T-helper 1 cell treated with Interleukin-12 subunit alpha and Interleukin-12 subunit beta and Interleukin-4 antibody, amounts not matched to agents 30 μg/mL and 1 μg/mL, for 36 hours (primary cell): ENCODE data around the gene NBEAL1.
"Not testable (repeated sequence)": the region's sequence is repeated elsewhere in the genome, so short reads cannot be mapped to it uniquely, and the experiment has no call there.

Experiments
- H3K27ac Mint-ChIP-seq: one replicate; pipeline ENCODE4 v1.8.0; 2021; ENCODE audit warnings: mild to moderate bottlenecking, mixed read lengths
- H3K27me3 Mint-ChIP-seq: one replicate; pipeline ENCODE4 v1.8.0; 2021; ENCODE audit warnings: low read depth, mixed read lengths
- H3K36me3 Mint-ChIP-seq: one replicate; pipeline ENCODE4 v1.8.0; 2021; ENCODE audit warnings: low read depth, mixed read lengths
- H3K4me1 Mint-ChIP-seq: one replicate; pipeline ENCODE4 v1.8.0; 2021; ENCODE audit warnings: low read depth, mixed read lengths
- H3K4me3 Mint-ChIP-seq: one replicate; pipeline ENCODE4 v1.8.0; 2021; ENCODE audit warnings: mild to moderate bottlenecking, moderate library complexity, mixed read lengths
- H3K9me3 Mint-ChIP-seq: one replicate; pipeline ENCODE4 v1.8.0; 2021; ENCODE audit warnings: mixed read lengths

Gene NBEAL1

DNA sequence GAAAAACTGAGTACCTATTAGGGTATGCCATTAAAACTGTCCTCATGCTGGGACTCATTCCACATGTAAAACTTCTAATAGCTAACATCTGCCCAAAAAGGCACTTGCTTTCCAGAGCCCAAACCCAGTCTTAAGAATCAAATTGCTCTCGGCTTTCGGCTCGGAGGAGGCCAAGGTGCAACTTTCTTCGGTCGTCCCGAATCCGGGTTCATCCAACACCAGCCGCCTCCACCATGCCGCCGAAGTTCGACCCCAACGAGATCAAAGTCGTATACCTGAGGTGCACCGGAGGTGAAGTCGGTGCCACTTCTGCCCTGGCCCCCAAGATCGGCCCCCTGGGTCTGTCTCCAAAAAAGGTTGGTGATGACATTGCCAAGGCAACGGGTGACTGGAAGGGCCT is 175.9 kb downstream of the NBEAL1 start:
- H3K36me3 Mint-ChIP-seq = not testable (repeated sequence)

DNA sequence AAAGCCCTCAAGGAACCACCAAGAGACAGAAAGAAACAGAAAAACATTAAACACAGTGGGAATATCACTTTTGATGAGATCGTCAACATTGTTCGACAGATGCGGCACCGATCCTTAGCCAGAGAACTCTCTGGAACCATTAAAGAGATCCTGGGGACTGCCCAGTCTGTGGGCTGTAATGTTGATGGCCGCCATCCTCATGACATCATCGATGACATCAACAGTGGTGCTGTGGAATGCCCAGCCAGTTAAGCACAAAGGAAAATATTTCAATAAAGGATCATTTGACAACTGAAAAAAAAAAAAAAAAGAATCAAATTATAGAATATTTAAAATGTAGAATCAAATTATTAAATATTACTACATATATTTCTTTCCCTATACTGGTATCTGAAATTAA is 176.4 kb downstream of the NBEAL1 start:
- H3K9me3 Mint-ChIP-seq, H3K36me3 Mint-ChIP-seq, H3K27ac Mint-ChIP-seq, H3K4me1 Mint-ChIP-seq, H3K27me3 Mint-ChIP-seq, H3K4me3 Mint-ChIP-seq: not testable (repeated sequence)

More for the DNA sequence above, 175.9 kb downstream of the NBEAL1 start:
- H3K27ac Mint-ChIP-seq, H3K9me3 Mint-ChIP-seq, H3K4me1 Mint-ChIP-seq, H3K4me3 Mint-ChIP-seq, H3K27me3 Mint-ChIP-seq: not testable (repeated sequence)

DNA sequence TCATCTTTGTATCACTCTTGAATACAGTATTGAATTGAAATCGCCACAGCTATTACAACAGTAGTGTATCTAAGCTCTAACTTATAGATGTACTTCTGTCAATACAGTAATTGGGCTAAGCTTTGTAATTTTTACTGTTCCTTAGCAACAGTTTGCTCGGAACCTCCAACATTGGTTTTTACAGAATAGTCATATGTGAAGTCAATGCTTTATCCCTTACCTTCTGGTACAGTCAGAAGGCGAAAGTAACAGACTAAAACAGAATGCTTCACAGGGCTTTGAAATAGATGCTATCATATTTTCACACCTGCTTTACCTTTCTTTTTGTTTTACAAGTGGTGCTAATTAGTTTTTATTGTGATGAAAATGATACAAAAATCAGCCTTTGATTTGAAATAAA is 177.3 kb downstream of the NBEAL1 start:
- H3K27ac Mint-ChIP-seq = no peak overlapping the region
- peaks cover 7% of the 10 kb centered on the region for H3K36me3 Mint-ChIP-seq
- no peaks in the 10 kb centered on the region for H3K4me1 Mint-ChIP-seq
- no peaks in the 10 kb centered on the region for H3K27me3 Mint-ChIP-seq
- no peaks in the 10 kb centered on the region for H3K9me3 Mint-ChIP-seq
- H3K4me3 Mint-ChIP-seq = no peak overlapping the region

DNA sequence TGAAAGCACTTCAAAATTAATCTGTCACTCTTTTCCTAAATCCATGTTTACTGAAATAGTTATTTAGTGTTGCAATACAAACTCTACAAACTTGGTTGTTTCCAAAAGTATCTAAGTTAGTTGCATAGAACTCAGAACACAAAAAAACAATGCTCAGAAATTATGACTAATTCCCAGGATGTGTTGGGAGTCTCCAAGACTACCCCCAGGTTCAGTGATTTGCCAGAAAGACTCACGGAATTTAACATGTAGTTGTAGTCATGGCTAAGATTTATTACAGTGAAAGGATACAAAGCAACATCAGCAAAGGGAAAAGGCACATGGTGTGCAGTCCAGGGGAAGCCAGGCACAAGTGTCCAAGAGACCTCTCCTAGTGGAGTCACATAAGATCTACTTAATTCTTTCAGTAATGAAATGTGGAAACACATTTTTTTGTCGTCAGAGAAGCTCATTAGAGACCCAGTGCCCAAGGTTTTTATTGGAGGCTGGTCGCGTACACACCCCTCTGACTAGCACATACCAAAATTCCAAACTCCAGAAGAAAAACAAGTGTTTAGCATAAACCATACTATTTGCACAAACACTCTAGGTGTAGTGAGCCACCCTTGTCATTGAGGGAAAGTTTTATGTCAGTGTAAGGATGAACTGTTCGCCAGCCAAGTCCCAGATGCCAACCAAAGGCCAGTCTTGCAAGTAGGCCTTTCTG is 180.8 kb downstream of the NBEAL1 start:
- no peaks in the 10 kb centered on the region for H3K9me3 Mint-ChIP-seq
- H3K4me1 Mint-ChIP-seq = no peaks in the 10 kb centered on the region
- no peak overlapping the region for H3K27ac Mint-ChIP-seq
- H3K36me3 Mint-ChIP-seq = peaks cover 2% of the 10 kb centered on the region
- H3K4me3 Mint-ChIP-seq = no peak overlapping the region
- no peaks in the 10 kb centered on the region for H3K27me3 Mint-ChIP-seq

DNA sequence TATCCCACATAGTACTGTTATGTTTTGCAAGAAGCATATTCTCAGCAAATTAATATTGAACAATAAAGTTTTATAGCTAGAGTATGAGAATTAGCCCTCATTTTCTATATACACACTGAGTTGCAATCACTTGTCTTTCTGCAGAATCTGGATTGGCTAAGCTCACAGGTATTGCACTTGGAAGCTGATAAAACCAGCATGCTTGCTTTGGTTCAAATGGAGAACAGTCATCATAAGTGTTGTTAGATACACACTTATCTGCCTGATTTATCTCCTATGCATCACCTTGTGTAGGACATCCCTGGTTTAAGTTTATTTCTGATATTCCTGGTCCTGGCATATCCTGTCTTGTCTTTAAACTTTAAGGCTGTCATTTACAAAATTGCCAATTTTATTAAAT is 186.2 kb downstream of the NBEAL1 start:
- no peak overlapping the region for H3K27ac Mint-ChIP-seq
- no peak overlapping the region for H3K4me3 Mint-ChIP-seq
- H3K4me1 Mint-ChIP-seq = no peaks in the 10 kb centered on the region
- H3K9me3 Mint-ChIP-seq = no peaks in the 10 kb centered on the region
- no peaks in the 10 kb centered on the region for H3K27me3 Mint-ChIP-seq
- H3K36me3 Mint-ChIP-seq = no peaks in the 10 kb centered on the region

DNA sequence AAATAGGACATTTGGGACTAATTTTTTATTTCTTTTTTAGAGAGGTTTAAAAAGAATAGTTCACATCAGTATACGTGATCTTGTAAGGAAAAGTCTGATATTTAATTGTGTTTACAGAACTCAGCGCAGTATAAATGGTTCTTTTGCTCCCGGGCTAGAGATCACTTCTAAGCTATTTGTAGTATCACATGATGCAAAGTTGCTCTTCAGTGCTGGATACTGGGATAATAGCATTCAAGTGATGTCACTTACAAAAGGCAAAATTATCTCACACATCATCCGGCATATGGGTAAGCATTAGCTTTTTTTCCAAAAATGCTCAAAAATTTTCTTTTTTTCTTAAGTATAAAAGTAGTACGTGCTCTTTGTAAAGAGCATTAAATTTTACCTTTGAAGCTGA is 186.8 kb downstream of the NBEAL1 start:
- Mint-ChIP-seq H3K27ac (no peak overlapping the region), H3K4me3 (no peak overlapping the region), H3K4me1 (no peaks in the 10 kb centered on the region), H3K27me3 (no peaks in the 10 kb centered on the region), H3K9me3 (no peaks in the 10 kb centered on the region), H3K36me3 (no peaks in the 10 kb centered on the region)

DNA sequence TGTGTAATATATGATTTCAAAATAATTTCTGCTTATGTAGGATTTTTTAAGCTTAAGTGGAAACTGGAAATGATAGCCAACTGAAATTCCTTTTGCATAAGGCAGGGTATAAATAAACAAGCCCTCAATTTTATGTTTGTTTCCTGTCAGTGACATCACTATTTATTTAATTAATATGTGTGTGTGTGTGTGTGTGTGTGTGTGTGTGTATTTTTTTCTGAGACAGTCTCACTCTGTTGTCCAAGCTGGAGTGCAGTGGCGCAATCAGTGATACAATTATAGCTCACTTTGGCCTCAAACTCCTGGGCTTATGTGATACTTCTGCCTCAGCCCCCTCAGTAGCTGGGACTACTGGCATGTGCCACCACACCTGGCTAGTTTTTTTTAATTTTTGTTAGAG is 194.9 kb downstream of the NBEAL1 start:
- Mint-ChIP-seq H3K36me3 (peaks cover 2% of the 10 kb centered on the region), H3K4me1 (no peaks in the 10 kb centered on the region), H3K27me3 (no peaks in the 10 kb centered on the region), H3K9me3 (no peaks in the 10 kb centered on the region), H3K4me3 (no peak overlapping the region), H3K27ac (no peak overlapping the region)

DNA sequence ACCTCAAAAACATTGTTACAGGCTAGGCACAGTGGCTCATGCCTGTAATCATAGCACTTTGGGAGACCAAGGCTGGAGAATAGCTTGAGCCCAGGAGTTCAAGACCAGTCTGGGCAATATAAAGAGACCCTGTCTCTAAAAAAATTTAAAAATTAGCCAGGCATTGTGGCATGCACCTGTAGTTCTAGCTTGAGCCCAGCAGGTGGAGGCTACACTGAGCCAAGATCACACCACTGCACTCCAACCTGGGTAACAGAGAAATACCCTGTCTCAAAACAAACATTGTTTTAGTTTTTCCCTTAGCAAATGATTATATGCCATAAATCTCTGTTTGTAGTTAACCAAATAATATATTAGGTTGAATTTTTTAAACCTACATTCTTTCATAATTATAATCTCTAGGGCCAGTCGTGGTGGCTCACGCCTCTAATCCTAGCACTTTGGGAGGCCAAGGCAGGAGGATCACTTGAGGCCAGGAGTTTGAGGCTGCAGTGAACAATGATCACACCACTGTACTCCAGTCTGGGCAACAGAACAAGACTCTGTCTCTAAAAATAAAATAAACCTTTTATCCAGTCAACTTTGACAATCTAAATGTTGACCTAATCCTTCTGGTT is 210.9 kb downstream of the NBEAL1 start:
- no peaks in the 10 kb centered on the region for H3K27me3 Mint-ChIP-seq
- no peak overlapping the region for H3K4me3 Mint-ChIP-seq
- H3K9me3 Mint-ChIP-seq = no peaks in the 10 kb centered on the region
- H3K36me3 Mint-ChIP-seq = no peaks in the 10 kb centered on the region
- no peak overlapping the region for H3K27ac Mint-ChIP-seq
- no peaks in the 10 kb centered on the region for H3K4me1 Mint-ChIP-seq

DNA sequence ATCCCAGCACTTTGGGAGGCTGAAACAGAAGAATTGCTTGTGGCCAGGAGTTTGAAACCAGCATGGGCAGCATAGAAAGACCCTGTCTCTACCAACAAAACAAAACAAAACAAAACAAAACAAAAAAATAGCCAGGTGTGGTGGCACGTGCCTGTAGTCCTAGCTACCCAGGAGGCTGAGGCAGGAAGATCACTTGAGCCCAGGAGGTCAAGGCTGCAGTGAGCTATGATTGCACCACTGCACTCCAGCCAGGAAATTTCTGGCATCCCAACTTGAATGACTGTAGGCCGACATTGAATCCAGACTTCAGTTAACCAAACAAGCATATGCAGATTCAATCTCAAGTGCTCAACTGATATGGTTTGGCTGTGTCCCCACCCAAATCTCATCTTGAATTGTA is 215.0 kb downstream of the NBEAL1 start:
- not testable (repeated sequence) for H3K36me3 Mint-ChIP-seq, H3K27me3 Mint-ChIP-seq, H3K27ac Mint-ChIP-seq, H3K4me1 Mint-ChIP-seq, H3K9me3 Mint-ChIP-seq, H3K4me3 Mint-ChIP-seq

DNA sequence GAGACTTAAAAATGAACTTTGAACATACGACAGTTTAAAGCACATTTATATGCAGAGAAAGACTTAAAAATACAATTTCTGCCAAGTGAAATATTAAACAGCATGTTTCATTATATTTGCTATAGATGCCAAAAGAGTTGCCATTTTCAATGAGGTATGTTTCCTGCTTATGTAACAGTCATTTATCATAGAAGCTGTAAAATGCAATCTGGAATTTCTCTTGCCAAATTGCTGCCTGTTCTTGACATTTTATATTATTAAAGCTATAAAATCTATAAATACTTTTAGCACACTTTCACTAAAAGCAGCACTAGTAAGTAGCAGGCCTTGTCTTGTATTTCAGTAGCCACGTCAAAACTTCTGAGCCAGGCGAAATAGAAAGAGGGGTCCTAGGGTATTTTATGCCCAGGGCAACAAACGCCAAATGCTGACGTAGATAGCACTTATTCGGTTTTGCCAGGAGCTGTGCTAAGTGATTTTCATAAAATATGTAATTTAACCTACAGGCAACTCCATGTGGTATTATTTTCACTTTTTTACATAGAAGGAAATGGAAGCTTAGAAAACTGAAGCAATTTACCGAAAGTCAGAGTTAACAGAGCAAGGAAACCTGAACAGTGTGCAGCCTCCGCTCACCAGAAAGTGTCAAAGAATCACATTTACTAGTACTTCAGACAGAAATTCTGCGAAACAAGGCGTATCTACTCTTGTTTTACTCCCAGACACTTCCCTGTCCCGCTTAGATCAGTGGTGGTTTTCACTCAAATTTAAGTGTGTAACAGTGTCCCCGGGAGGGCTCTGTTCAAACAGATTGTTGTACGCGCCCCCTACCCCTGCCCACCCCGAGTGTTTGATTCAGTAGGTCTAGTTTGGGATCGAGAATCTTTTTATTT is 222.9 kb downstream of the NBEAL1 start:
- no peaks in the 10 kb centered on the region for H3K27me3 Mint-ChIP-seq
- peak overlapping the region; percentile 95 for H3K4me3 Mint-ChIP-seq
- H3K36me3 Mint-ChIP-seq = peaks cover 16% of the 10 kb centered on the region
- no peaks in the 10 kb centered on the region for H3K9me3 Mint-ChIP-seq
- peaks cover 24% of the 10 kb centered on the region for H3K4me1 Mint-ChIP-seq
- H3K27ac Mint-ChIP-seq = peak overlapping the region; percentile 68

DNA sequence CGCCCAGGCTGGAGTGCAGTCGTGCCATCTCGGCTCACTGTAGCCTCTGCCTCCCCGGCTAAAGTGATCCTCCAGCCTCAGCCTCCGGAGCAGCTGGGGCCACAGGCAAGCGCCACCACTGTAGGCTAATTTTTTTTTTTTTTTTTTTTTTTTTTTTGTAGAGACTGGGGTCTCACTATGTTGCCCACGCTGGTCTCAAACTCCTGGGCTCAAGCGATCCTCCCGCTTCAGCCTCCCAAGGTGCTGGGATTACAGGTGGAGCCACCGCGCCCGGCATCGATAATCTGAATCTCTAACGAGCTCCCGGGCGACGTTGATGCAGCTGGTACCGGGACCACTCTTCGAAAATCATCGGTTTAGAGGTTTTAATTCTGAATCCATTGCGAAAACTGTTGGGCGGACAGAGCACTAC is 223.6 kb downstream of the NBEAL1 start:
- peaks cover 21% of the 10 kb centered on the region for H3K36me3 Mint-ChIP-seq
- no peaks in the 10 kb centered on the region for H3K9me3 Mint-ChIP-seq
- H3K4me1 Mint-ChIP-seq = peaks cover 29% of the 10 kb centered on the region
- no peaks in the 10 kb centered on the region for H3K27me3 Mint-ChIP-seq
- H3K27ac Mint-ChIP-seq = peak overlapping the region; percentile 98
- H3K4me3 Mint-ChIP-seq = peak overlapping the region; percentile 95

DNA sequence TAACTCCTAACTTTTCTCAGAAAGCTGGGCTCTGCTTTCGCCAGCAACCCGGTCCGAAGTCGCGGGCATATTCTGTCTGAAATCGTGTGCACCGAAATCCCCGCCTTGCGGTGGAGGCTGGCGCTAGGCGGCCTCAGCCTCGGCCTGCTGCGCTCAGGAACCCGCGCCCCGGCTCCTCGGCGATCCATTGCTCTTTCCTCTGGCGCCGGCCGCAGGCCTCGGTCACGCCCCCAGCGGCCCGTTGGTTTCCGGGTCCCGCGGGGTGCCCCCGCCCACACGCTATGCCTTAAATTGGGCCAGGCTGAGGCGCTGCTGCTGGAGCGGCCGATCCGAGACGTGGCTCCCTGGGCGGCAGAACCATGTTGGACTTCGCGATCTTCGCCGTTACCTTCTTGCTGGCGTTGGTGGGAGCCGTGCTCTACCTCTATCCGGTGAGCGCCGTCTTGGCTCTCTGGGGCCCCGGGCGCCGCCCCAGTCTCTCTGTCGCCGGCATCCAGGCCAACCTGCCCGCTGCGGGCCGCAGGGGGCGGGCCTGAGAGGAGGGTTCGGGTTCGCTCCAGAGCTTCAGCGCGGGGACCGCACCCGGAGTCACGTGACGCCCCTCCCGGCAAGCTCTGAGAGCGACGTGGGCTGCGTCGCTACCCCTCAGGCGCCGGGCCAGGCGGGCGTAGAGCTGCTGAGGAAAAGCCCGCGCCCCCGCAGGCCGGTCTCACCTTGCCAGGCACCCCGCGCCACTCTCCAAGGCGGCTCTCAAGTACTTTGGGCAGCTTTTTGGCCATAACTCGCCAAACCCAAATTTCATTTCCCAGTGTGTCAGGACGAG is 224.2 kb downstream of the NBEAL1 start, which contains the start of gene CYP20A1:
Gene CYP20A1, plus strand, starts transcription at position 315 of the 823 bp plus-strand sequence. Its CDS starts 45 bp downstream, at position 360.
- Mint-ChIP-seq H3K4me3 (peak within 1 kb of the TSS; percentile 95), H3K36me3 (peaks cover 23% of the 10 kb centered on the region), H3K27ac (peak within 1 kb of the TSS; percentile 98), H3K27me3 (no peaks in the 10 kb centered on the region), H3K9me3 (no peaks in the 10 kb centered on the region), H3K4me1 (peaks cover 31% of the 10 kb centered on the region)

DNA sequence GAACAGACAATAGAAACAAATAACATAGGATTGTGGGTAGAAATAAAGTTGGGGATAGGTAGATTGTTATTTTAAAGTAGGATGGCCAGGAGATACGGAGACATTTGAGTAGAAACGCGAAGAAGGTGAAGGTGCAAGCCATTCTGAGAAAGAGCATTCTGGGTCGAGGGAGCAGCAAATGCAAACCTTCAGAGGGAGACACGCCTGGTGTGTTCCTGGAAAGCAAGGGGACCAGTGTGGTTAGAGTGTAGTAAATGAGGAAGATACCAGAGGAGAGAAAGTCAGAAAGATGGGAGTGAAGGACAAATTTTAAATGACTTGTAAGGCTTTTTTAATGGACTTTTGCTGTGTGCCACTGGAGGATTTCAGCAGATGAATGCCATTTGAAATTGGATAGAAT is 225.8 kb downstream of the NBEAL1 start:
- Mint-ChIP-seq H3K9me3 (no peaks in the 10 kb centered on the region), H3K4me3 (peak overlapping the region; percentile 95), H3K27ac (peak overlapping the region; percentile 98), H3K27me3 (no peaks in the 10 kb centered on the region), H3K4me1 (peaks cover 35% of the 10 kb centered on the region), H3K36me3 (peaks cover 31% of the 10 kb centered on the region)

DNA sequence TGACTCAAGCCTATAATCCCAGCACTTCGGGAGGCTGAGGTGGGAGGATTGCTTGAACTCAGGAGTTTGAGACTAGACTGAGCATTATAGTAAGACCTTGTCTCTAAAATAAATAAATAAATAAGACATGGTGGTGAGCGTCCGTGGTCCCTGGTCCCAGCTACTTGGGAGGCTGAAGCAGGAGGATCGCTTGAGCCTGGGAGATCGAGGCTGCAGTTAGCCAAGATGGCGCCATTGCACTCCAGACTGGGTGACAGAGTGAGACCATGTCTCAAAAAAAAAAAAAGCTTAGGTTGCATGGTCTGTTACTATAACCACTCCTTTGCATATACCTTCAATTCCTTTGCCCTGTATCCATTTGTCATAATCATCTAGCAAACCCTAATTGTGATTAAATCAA is 227.8 kb downstream of the NBEAL1 start:
- no peak overlapping the region for H3K4me3 Mint-ChIP-seq
- H3K27ac Mint-ChIP-seq = peak overlapping the region; percentile 53
- peaks cover 32% of the 10 kb centered on the region for H3K4me1 Mint-ChIP-seq
- no peaks in the 10 kb centered on the region for H3K9me3 Mint-ChIP-seq
- H3K36me3 Mint-ChIP-seq = peaks cover 40% of the 10 kb centered on the region
- no peaks in the 10 kb centered on the region for H3K27me3 Mint-ChIP-seq
